NCI-H1092 treated with DMSO at 0.1 percent for 48 hours (cell line): Measurements from ENCODE around the gene LMNB1.
"Not testable (repeated sequence)": the region's sequence is repeated elsewhere in the genome, so short reads cannot be mapped to it uniquely, and the experiment has no call there.

Experiments used
- DNase-seq: peaks from one replicate; lab custom pipeline; 2025; lab: John Stamatoyannopoulos, UW

Gene LMNB1

DNA sequence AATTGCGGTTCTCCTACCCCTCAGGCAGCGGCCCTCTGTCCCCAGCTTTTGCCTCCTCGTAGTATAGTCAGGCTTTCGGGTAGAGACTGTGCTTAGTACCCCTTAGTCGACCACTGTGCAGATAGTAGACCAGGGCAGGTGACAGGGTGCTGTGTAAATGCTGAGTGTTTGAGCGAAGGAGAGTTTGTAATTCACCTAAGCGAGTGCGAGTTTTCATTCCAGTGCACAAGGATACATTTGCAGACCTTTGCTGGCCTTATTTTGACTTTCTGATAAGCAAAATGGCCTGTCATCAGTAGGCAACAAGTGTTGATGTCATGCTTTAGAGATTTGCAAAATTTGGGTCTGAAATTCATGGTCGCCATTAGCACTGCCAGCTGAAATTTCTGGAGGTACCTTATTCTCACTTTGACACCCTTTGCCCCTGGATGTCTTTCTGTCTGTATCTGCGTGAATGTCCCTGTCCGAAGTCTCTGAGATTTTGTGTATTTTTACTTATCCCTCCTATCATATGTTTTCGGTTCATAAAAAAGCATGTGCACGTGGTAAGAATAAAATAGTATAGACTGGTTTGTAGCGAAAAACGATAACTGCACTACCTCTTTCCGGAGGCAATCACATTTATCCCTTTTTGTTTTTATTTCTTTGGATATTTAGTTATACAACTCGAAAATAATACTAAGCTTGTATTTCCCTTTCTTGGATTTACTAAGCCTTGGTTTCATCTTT, 1.9 kb downstream of the LMNB1 start:
- no peak for DNase-seq

DNA sequence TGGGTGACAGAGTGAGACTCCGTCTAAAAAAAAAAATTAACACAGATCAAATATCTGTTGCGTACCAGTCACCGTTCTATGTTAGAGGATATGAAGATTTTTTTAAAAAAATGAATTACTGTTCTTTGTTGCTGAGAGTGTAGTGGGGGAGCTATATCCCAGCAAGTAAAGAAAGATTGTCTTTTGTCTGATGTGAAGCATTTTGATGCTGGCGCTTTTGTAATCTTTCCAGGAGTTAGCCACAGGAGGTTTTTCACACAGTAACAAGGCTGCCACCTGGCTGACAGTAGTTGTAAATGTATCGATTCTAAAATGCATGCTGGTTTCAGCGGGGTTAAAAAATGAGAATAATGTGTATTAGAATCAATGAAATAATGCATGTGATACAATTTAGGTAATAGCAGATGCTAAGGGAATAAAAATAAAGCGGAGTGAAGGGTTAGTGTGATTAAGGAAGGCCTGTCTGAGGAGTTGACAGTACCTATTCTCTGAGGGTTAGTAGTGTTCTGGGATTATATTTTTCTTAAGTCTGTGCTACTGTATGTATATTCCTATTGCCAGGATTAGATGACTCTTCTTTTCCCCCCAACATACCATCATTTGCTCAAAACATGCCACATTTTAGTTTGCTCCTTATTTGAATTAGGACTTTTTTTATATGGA, 3.4 kb downstream of the LMNB1 start:
- peak; percentile 38 for DNase-seq

DNA sequence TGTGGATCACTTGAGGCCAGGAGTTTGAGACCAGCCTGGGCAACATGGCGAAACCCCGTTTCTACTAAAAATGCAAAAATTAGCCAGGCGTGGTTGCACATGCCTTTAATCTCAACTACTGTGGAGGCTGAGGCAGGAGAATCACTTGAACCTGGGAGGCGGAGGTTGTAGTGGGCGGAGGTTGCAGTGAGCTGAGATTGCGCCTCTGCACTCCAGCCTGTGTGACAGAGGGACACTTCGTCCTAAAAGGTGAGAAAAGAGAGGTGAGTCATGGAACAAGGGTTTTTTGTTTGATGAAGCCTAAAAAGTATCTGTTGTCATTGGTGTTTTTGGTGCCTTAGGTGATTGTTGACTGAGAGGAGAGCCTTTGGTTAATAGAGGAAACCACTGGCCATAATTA, 11.5 kb downstream of the LMNB1 start:
- DNase-seq: not testable (repeated sequence)

DNA sequence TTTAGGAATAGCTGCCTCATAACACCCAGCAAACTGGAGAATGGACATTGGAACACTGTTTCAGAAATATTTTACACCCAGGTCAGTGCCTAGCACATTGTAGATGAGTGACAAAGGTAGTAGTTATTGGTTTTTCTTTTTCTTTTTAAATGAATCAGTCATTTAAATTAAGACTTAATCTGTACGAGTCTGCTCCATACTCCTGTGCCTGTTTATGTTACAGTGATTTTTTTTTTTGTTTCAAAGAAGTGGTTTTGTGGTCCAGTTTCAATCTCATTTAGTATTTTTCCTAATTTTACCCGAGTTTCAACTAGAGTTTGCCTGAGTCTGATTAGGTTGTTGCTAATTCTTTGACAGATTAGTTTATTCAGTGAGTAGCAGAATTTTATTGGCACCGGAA, 16.2 kb downstream of the LMNB1 start:
- DNase-seq: no peak

DNA sequence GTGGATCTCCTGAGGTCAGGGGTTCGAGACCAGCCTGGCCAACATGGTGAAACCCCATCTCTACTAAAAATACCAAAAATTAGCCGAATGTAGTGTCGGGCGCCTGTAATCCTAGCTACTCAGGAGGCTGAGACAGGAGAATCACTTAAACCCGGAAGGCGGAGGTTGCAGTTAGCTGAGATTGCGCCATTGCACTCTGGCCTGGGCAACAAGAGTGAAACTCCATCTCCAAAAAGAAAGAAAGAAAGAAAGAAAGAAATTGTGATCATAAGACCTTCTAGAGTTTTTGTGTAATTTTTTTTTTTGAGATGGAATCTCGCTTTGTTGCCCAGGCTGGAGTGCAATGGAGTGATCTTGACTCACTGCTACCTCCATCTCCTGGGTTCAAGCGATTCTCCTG, 16.7 kb downstream of the LMNB1 start:
- not testable (repeated sequence) for DNase-seq

DNA sequence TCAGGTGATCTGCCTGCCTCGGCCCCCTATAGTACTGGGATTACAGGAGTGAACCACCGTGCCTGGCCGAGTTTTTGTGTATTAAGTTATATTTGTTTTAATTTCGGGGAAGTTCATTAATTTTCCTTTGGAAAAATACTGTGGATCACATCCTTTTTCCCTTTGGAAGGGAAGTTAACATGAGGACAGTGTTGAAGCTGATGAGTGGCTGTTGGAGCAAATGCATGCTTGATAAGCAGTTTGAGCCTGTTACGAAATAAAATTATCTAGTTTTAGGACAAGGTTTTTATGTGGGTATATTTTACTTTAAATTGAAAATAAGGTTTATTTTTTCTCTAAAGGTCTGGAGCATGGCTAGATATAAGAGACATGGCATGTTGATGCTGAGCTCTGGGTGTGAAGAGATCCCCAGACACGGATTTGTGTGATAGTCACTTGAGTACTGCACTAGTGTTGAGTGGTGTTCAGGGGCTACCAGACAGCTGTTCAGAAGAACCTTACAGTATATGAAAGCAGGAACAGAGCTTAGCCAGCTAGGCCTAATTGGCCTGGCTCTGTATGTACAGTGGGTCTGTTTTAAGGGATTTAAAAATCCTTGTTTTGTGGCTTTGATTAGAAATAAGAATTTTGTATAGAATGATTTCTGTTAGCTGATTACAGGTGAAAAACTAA, 17.4 kb downstream of the LMNB1 start:
- DNase-seq: no peak

DNA sequence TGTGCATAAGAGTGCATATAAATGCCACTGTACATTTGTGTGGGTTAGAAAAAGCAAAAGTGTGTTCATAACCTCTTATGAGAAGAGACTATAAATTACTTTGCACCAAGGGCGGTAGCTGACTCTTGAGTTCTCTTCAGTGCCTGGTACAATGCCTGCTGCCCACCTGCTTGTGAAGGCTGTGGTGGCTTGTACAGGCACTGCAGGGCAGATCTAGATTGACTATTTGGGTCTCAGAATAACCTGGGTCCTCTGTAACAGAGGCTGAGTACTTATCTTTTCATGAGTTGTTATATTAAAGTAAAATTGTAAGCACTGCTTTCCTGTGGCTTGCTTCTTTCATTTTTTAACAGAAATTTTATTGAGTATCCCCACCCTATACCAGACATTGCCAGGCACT, 22.8 kb downstream of the LMNB1 start:
- no peak for DNase-seq

DNA sequence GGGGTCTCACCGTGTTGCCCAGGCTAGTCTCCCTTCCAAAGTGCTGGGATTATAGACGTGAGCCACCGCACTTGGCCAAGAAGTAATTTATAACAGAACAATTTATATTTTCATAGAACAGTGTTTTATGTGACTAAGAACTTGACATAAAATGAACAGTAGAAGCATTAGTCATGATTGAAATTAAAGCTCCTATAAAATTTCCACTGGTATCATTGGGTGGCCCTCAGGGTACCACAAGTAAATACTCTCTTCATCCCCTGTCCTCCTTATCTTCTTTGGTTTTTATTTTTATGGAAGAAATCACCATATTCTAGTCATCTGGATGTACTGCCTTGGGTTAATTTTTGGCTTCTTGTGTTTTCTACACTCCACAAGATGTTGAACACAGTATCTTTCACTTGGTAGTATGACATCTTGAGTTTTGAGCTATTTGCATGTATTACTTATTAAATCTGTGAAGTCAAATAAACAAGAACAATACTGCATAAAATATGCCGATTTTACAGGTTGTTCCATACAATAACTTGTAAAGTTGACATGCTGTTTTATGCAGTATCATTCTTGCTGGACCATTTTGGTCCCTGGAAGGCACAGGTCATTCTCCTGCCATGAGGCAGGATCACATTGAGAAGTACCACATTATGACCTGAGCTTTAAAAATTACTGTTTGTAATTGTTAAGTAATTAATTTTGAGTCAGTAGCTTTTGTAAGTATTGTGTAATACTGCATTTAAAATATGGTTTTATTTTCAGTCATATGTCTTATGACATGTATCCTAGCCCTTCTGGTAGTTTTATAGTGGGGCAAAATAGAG, 24.4 kb downstream of the LMNB1 start:
- DNase-seq: no peak

DNA sequence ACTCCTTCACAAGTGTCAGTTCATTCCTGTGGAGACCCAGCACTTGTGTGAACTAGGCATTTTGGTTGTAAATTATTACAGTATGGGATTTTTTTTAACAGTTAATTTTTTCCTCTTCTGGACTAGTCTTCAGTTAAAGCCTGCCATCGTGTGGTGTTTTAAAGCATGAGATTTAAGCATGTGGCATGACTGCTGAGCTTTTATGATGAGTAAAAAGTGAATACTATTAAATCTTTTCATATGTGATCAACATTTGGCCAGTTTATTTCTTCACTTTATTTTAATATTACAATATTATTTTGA, 25.0 kb downstream of the LMNB1 start:
- DNase-seq: no peak

DNA sequence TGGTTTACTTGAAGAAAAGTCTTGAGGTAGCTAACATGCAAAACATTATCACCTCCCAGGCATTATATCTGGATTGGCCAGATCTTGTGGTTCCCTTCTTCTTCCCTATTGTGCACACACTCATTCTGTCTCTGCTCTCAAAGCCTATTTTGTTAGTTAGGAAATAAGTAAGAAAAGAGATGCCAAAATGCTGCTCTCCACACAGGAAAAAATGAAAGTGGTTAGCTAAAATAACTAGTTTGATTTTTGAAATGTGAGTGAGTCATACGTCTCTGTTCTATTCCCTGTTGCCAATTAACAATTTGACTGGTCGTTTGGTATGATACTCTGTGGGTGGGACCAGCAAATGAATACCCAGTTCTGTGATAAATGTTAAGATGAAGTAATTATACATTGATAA, 28.1 kb downstream of the LMNB1 start:
- no peak for DNase-seq

DNA sequence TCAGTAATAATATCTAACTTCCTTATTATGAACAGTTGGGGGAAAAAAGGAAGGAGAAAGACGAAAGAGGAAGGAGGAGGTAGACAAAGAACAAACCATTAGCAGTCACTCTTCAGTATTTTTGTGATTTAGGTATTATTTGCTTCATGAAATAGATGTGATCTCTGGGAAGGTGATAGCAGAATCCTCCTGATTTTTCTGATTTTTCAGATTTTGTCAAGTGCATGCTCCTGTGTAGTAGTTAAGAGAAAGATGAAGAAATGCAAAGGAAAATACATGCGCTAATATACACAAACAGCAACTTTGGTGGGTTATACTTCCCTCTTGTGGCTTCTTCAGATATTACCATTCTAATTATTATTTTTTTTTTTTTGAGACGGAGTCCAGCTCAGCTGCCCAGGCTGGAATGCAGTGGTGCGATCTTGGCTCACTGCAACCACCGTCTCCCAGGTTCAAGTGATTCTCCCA, 31.6 kb downstream of the LMNB1 start:
- no peak for DNase-seq

DNA sequence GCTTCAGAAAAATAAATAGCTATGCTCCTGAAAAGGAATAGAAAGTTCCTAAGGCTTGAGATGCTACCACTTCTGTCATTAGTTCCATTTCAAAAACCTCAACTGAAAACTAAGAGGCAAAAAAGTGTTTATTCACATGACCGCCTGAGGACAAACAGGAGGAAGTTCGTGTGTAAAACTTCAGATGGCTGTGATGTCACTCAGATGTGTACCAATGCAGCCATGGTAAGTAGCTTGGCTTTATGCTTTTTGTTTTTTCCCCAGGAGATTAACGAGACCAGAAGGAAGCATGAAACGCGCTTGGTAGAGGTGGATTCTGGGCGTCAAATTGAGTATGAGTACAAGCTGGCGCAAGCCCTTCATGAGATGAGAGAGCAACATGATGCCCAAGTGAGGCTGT, 33.0 kb downstream of the LMNB1 start:
- DNase-seq: no peak

DNA sequence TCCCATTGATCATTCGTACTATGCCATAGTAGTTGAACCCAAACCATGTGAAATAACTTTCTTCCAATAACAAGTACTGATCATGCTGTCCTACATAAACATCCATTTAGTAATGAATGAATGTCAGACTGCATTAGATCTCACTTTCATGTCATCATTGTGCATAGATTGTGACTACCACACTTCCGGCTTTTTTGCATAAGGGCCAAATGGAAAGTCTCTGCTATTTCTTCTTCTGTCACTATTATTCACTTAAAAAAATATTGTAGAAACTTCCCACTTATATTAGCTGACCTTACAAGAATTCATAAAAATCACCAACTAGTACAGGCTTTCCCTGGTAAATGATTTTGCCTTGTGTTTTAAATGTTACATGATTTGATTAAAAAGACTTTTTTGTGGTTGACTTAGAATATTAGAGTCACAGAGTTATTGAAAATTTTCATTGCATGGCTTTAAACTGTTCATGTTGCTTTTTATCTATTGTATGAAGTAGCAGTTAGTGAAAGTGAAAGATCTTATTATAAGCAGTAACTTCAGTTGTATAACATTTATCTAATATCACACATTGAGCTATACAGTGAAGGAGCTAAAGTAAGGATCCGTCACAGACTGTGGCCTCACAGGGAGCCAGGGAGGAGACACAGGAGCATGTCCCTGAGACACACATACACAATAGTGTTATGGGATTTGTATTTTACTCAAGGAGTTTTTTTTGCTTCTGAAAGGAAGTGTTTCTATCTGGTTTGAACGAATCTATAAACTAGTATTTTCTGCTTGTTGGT, 33.9 kb downstream of the LMNB1 start:
- no peak for DNase-seq

DNA sequence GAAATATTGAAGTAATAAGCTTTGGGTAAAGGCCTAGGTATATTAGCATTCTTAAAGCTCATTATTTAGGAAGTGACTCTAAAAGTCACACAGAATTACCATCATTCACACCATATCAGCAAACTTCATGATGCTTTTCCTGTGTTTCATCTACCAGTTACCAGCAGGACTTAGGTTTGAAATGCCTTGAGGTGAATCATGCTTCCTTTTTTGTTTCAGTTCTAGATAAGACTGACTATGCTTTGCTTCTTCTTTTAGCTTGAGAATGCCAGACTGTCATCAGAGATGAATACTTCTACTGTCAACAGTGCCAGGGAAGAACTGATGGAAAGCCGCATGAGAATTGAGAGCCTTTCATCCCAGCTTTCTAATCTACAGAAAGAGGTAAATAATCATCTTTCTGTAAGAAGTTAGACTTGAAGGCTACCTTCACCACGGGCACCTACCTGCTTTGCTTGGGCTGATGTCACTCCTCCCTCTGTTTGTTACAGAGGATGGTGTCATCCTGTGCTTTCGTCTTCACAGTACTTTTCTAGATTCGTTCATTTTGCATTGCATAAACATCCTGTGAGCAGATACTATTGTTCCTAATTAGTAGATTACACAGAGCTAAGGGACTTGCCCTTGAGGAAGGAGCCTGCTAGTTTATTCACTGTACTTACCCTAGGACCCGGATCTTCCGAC, 34.7 kb downstream of the LMNB1 start:
- no peak for DNase-seq

DNA sequence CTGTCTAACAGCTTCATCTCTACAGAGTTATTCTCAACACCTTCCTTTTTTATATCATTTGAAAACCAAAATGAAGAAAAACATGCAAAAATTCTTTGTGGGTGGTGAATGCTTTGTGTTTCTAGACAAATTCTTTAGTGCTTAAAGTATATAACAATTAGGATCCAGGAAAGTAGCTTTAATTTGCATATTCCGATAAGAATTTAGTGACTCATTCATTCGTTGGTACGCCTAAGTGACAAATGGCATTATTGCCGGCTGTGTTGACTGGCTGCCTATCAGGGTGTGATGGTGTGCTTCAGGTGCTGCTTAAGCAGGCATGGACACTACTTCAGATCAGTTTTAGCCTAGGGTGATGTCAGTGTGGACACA, 35.2 kb downstream of the LMNB1 start:
- DNase-seq: no peak

DNA sequence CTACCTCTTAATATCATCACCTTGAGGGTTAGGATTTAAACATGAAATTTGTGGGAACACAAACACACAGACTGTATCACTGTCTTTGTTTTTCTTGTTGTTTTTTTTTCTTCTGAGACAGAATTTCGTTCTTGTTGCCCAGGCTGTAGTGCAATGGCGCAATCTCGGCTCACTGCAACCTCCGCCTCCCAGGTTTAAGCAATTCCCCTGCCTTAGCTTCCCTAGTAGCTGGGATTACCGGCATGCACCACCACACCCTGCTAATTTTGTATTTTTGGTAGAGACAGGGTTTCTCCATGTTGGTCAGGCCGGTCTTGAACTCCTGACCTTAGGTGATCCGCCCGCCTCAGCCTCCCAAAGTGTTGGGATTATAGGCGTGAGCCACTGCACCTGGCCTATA, 36.9 kb downstream of the LMNB1 start:
- DNase-seq: not testable (repeated sequence)

DNA sequence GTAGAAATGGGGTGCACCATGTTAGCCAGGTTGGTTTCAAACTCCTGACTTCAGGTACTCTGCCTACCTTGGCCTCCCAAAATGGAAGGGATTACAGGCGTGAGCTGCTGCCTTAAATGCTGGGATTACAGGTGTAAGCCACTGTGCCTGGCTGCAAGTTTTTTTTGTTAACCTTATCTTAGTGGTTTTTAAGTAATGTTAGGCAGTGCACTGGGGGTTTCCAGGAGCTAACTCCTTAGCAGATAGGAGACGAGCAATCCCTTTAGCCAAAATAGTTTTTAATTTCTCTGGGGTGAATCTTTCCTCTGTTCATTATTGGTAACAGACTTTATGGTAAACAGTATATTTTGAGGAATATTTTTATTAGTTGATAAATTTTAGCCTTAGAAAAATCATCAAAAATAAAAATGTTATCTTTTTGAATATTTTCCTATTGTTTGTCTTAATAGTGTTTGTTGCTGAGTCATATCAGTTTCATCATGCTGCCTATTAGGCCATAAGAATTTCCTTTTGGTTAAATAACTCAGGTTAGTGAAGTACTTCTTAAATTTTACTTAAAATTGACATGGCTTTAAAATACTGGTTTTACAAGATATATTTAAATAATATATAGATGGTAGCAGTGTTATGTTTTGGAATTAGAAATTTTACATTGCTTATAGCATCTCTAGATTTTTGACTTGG, 37.9 kb downstream of the LMNB1 start:
- no peak for DNase-seq

DNA sequence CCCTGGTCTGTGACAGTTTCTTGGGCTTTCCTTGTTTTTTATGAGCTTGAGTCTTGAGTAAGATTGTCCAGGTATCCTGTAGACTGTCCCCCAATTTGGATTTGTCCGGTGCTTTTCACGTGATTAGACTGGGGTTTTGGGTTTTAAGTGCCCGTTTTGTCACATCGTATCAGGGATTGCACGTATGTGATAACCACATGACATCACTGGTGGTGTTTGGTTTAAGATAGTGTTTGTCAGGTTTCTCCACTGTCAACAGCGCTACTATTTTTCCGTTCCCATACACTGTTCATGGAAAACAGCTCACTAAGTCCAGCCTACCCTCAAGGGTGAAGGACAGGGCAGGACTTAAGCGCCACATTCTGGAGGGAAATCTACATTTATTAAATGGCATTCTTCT, 39.7 kb downstream of the LMNB1 start:
- DNase-seq: no peak

DNA sequence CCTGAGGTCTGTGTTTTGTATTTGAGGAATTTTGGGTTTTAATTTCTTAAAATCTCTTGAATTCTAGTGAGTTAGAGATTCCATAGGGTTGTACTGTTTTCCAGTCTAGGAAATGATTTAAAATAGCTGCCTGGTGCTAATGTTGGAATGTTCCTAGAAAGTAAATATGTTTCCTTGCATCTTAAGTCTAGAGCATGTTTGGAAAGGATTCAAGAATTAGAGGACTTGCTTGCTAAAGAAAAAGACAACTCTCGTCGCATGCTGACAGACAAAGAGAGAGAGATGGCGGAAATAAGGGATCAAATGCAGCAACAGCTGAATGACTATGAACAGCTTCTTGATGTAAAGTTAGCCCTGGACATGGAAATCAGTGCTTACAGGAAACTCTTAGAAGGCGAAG, 41.8 kb downstream of the LMNB1 start:
- no peak for DNase-seq

DNA sequence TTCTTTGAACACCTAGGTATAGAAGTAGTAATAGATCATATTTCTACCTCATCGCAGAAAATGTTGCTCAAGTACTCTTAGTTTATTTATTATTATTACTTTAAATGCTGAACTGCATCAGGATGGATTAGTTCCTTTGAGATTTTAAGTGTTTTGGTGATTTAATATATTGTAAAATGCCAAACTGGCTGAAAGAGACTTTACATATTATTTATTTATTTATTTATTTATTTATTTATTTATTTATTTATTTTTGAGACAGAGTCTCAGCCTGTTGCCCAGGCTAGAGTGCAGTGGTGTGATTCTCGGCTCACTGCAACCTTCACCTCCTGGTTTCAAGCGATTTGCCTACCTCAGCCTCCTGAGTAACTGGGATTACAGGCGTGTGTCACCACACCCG, 42.3 kb downstream of the LMNB1 start:
- no peak for DNase-seq
